Stimulated activated CD8-positive, alpha-beta memory T cell treated with anti-CD3 and anti-CD28 coated beads, Interleukin-4, amount 100 ng/mL, for 24 hours (primary cell): Measurements from ENCODE around the gene ADAMTSL1.

ENCODE experiments used
- DNase-seq: peaks from one replicate; pipeline ENCODE4 v3.0.0-alpha.2; 2020; ENCODE audit warnings: low read depth

ADAMTSL1 gene

GRCh38 chr9:18776836-18777820 is 303.2 kb downstream of the ADAMTSL1 start:
- no peak for DNase-seq

GRCh38 chr9:18778147-18778546 is 304.2 kb downstream of the ADAMTSL1 start:
- no peak for DNase-seq

- no peak for DNase-seq
These were observed 304.9 kb downstream of the ADAMTSL1 start for GRCh38 chr9:18778846-18779245.

- no peak for DNase-seq
These were observed 310.0 kb downstream of the ADAMTSL1 start for GRCh38 chr9:18783909-18784308.

GRCh38 chr9:18785604-18786003 is 311.7 kb downstream of the ADAMTSL1 start:
- no peak for DNase-seq

GRCh38 chr9:18786196-18786595 is 312.2 kb downstream of the ADAMTSL1 start:
- DNase-seq, result no peak

GRCh38 chr9:18786911-18787650 is 313.1 kb downstream of the ADAMTSL1 start:
- DNase-seq, result no peak

GRCh38 chr9:18788256-18788655 is 314.3 kb downstream of the ADAMTSL1 start:
- no peak for DNase-seq

GRCh38 chr9:18791074-18791473 is 317.1 kb downstream of the ADAMTSL1 start:
- no peak for DNase-seq

- no peak for DNase-seq
These were observed 319.2 kb downstream of the ADAMTSL1 start for GRCh38 chr9:18793122-18793521.

GRCh38 chr9:18795947-18796671 is 322.2 kb downstream of the ADAMTSL1 start:
- no peak for DNase-seq

- DNase-seq, result no peak
These were observed 322.8 kb downstream of the ADAMTSL1 start for GRCh38 chr9:18796696-18797270.

GRCh38 chr9:18798106-18798505 is 324.2 kb downstream of the ADAMTSL1 start:
- no peak for DNase-seq

GRCh38 chr9:18798508-18799290 is 324.7 kb downstream of the ADAMTSL1 start:
- no peak for DNase-seq

GRCh38 chr9:18799428-18799827 is 325.5 kb downstream of the ADAMTSL1 start:
- DNase-seq, result no peak

GRCh38 chr9:18800579-18800978 is 326.6 kb downstream of the ADAMTSL1 start:
- DNase-seq, result no peak

GRCh38 chr9:18805386-18805785 is 331.4 kb downstream of the ADAMTSL1 start:
- no peak for DNase-seq

- DNase-seq, result no peak
These were observed 332.5 kb downstream of the ADAMTSL1 start for GRCh38 chr9:18806232-18807080.

GRCh38 chr9:18810581-18810980 is 336.6 kb downstream of the ADAMTSL1 start:
- DNase-seq, result no peak

GRCh38 chr9:18811171-18811570 is 337.2 kb downstream of the ADAMTSL1 start:
- no peak for DNase-seq
